SK-N-SH treated with all-trans-retinoic acid at 6 μM for 48 hours (cell line): ENCODE results near the gene MLANA.

Experiments
- ATAC-seq: fragments of 200-7000 bp; cut with Tn5 transposase; 3 replicates; pipeline ENCODE4 v1.9.1; 2020; ENCODE audit warnings: mild to moderate bottlenecking, moderate library complexity
- ARNTL ChIP-seq: fragments of 450-650 bp; formaldehyde crosslinking; IDR thresholded peaks from 2 replicates; pipeline ENCODE4 v1.5.0; 2020; ENCODE audit warnings: low read depth, mild to moderate bottlenecking, moderate library complexity, borderline replicate concordance
- BACH2 ChIP-seq: fragments of 250-450 bp; sonication (Bioruptor Pico); IDR thresholded peaks from 2 replicates; pipeline ENCODE4 v1.9.0; 2021; ENCODE audit warnings: mild to moderate bottlenecking, borderline replicate concordance
- CREB5 ChIP-seq: fragments of 250-450 bp; sonication (Bioruptor Pico); IDR thresholded peaks from 2 replicates; pipeline ENCODE4 v1.5.1; 2020; ENCODE audit warnings: low read depth, mild to moderate bottlenecking, moderate library complexity
- CSDC2 ChIP-seq: fragments of 250-450 bp; sonication (Bioruptor Pico); IDR thresholded peaks from 2 replicates; pipeline ENCODE4 v1.5.0; 2020; ENCODE audit warnings: mild to moderate bottlenecking, moderate library complexity
- CSRNP3 ChIP-seq: fragments of 250-450 bp; sonication (Bioruptor Pico); IDR thresholded peaks from 2 replicates; pipeline ENCODE4 v1.5.1; 2021; ENCODE audit warnings: mild to moderate bottlenecking, moderate library complexity
- ESRRG ChIP-seq: fragments of 250-450 bp; sonication (Bioruptor Pico); IDR thresholded peaks from 2 replicates; pipeline ENCODE4 v1.6.1; 2021; ENCODE audit warnings: mild to moderate bottlenecking
- GLIS3 ChIP-seq: fragments of 250-450 bp; sonication (Bioruptor Pico); IDR thresholded peaks from 2 replicates; pipeline ENCODE4 v1.5.0; 2020; ENCODE audit warnings: mild to moderate bottlenecking, moderate library complexity
- ISL1 ChIP-seq: fragments of 250-450 bp; sonication (Bioruptor Pico); IDR thresholded peaks from 2 replicates; pipeline ENCODE4 v2.1.2; 2022; ENCODE audit warnings: mild to moderate bottlenecking, moderate library complexity
- OSR1 ChIP-seq: fragments of 250-450 bp; sonication (Bioruptor Pico); IDR thresholded peaks from 2 replicates; pipeline ENCODE4 v1.8.0; 2022; ENCODE audit warnings: moderate library complexity, mild to moderate bottlenecking, inconsistent platforms
- POU6F1 ChIP-seq: fragments of 250-450 bp; sonication (Bioruptor Pico); IDR thresholded peaks from 2 replicates; pipeline ENCODE4 v1.8.0; 2021; ENCODE audit warnings: low read depth, mild to moderate bottlenecking, moderate library complexity, borderline replicate concordance
- PPARA ChIP-seq: fragments of 250-450 bp; sonication (Bioruptor Pico); IDR thresholded peaks from 2 replicates; pipeline ENCODE4 v1.5.0; 2020; ENCODE audit warnings: mild to moderate bottlenecking, borderline replicate concordance
- RARB ChIP-seq: fragments of 250-450 bp; sonication (Bioruptor Pico); IDR thresholded peaks from 2 replicates; pipeline ENCODE4 v1.8.0; 2021; ENCODE audit warnings: mild to moderate bottlenecking, moderate library complexity
- SNAI2 ChIP-seq: fragments of 250-450 bp; sonication (Bioruptor Pico); IDR thresholded peaks from 2 replicates; pipeline ENCODE4 v1.5.0; 2020; ENCODE audit warnings: mild to moderate bottlenecking, moderate library complexity
- TCF4 ChIP-seq: fragments of 250-450 bp; sonication (Bioruptor Pico); IDR thresholded peaks from 2 replicates; pipeline ENCODE4 v1.8.0; 2021; ENCODE audit warnings: mild to moderate bottlenecking, moderate library complexity, borderline replicate concordance
- TOX ChIP-seq: fragments of 250-450 bp; sonication (Bioruptor Pico); IDR thresholded peaks from 2 replicates; pipeline ENCODE4 v1.8.0; 2021; ENCODE audit warnings: mild to moderate bottlenecking, moderate library complexity, borderline replicate concordance
- ZC3H10 ChIP-seq: fragments of 250-450 bp; sonication (Bioruptor Pico); IDR thresholded peaks from 2 replicates; pipeline ENCODE4 v1.5.1; 2021; ENCODE audit warnings: mild to moderate bottlenecking, moderate library complexity
- ZFP30 ChIP-seq: fragments of 450-650 bp; formaldehyde crosslinking; IDR thresholded peaks from 2 replicates; pipeline ENCODE4 v1.5.0; 2022; ENCODE audit warnings: mild to moderate bottlenecking, moderate library complexity
- ZNF565 ChIP-seq: fragments of 450-650 bp; formaldehyde crosslinking; conservative IDR thresholded peaks from 2 replicates; pipeline ENCODE4 v1.5.0; 2020; ENCODE audit warnings: low read depth, mild to moderate bottlenecking, moderate library complexity
- ZNF70 ChIP-seq: fragments of 450-650 bp; formaldehyde crosslinking; IDR thresholded peaks from 2 replicates; pipeline ENCODE4 v1.5.0; 2020; ENCODE audit warnings: mild to moderate bottlenecking, moderate library complexity
- ZNF8 ChIP-seq: fragments of 450-650 bp; formaldehyde crosslinking; IDR thresholded peaks from 2 replicates; pipeline ENCODE4 v1.5.0; 2020; ENCODE audit warnings: mild to moderate bottlenecking, moderate library complexity
- TF ChIP-seq, protein P1 (sequence below): fragments of 250-450 bp; sonication (Bioruptor Pico); IDR thresholded peaks from 2 replicates; pipeline ENCODE4 v1.5.0; 2020; ENCODE audit warnings: mild to moderate bottlenecking, moderate library complexity
- TF ChIP-seq, protein P2 (sequence below): fragments of 250-450 bp; sonication (Bioruptor Pico); IDR thresholded peaks from 2 replicates; pipeline ENCODE4 v1.8.0; 2020; ENCODE audit warnings: mild to moderate bottlenecking, moderate library complexity, borderline replicate concordance

Gene MLANA

GRCh38 chr9:5853617-5854016 is 37.1 kb upstream of the MLANA start (continued):
- TF ChIP-seq, protein P1, sequence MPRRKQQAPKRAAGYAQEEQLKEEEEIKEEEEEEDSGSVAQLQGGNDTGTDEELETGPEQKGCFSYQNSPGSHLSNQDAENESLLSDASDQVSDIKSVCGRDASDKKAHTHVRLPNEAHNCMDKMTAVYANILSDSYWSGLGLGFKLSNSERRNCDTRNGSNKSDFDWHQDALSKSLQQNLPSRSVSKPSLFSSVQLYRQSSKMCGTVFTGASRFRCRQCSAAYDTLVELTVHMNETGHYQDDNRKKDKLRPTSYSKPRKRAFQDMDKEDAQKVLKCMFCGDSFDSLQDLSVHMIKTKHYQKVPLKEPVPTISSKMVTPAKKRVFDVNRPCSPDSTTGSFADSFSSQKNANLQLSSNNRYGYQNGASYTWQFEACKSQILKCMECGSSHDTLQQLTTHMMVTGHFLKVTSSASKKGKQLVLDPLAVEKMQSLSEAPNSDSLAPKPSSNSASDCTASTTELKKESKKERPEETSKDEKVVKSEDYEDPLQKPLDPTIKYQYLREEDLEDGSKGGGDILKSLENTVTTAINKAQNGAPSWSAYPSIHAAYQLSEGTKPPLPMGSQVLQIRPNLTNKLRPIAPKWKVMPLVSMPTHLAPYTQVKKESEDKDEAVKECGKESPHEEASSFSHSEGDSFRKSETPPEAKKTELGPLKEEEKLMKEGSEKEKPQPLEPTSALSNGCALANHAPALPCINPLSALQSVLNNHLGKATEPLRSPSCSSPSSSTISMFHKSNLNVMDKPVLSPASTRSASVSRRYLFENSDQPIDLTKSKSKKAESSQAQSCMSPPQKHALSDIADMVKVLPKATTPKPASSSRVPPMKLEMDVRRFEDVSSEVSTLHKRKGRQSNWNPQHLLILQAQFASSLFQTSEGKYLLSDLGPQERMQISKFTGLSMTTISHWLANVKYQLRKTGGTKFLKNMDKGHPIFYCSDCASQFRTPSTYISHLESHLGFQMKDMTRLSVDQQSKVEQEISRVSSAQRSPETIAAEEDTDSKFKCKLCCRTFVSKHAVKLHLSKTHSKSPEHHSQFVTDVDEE (CRISPR knock-in tag): no peak
- TF ChIP-seq TCF4: no peak
- TF ChIP-seq CSRNP3 (CRISPR knock-in tag): no peak
- no peak for TF ChIP-seq PPARA (CRISPR knock-in tag)
- TF ChIP-seq RARB (CRISPR knock-in tag): no peak
- TF ChIP-seq ISL1 (CRISPR knock-in tag): no peak
- no peak for TF ChIP-seq TOX (CRISPR knock-in tag)
- TF ChIP-seq SNAI2 (CRISPR knock-in tag): no peak
- no peak for TF ChIP-seq ZNF8 (CRISPR knock-in tag)

DNA sequence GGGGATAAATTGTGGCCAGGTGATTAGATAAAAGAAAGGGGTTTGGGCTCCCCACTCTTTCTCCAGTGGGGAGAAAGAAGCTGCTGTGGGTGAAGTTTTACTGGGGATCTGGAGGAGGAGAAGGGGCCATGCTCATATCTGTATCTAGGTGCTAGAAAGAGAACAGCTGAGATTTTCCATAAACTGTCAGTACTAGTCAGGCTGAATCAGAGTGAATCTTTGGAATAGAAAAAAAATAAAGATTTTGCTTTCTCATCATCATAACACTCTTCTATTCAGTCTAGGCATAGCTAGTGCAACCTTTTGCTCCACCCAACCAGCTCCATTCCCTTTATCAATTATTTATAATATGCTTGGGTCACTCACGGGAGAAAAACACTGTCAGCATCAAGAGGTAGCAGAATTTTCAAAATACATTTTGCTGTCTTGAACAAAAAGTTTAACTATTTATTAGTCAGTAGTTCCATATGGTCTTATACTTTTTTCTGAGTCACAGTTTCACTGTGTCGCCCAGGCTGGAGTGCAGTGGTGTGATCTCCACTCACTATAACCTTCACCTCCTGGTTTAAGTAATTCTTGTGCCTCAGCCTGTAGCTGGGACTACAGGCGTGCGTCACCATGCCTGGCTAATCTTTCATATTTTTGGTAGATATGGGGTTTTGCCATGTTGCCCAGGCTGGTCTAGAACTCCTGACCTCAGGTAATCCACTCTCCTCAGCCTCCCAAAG is 36.5 kb upstream of the MLANA start:
- no peak for ATAC-seq
- TF ChIP-seq PPARA (CRISPR knock-in tag) (no peak), ISL1 (CRISPR knock-in tag) (no peak), OSR1 (no peak), TOX (CRISPR knock-in tag) (no peak), BACH2 (CRISPR knock-in tag) (no peak), ARNTL (no peak)
- TF ChIP-seq, all 23 proteins: peak for 0

GRCh38 chr9:5857928-5858327 is 32.8 kb upstream of the MLANA start:
- no peak for ATAC-seq
- TF ChIP-seq SNAI2 (CRISPR knock-in tag) (no peak), ZNF70 (CRISPR knock-in tag) (no peak), ARNTL (no peak), ZC3H10 (CRISPR knock-in tag) (no peak), TOX (CRISPR knock-in tag) (no peak), TCF4 (no peak), ZFP30 (CRISPR knock-in tag) (no peak), RARB (CRISPR knock-in tag) (no peak), ISL1 (CRISPR knock-in tag) (no peak), CREB5 (CRISPR knock-in tag) (no peak), GLIS3 (CRISPR knock-in tag) (no peak), POU6F1 (CRISPR knock-in tag) (no peak), CSRNP3 (CRISPR knock-in tag) (no peak), BACH2 (CRISPR knock-in tag) (no peak), ESRRG (CRISPR knock-in tag) (no peak), ZNF565 (no peak), CSDC2 (CRISPR knock-in tag) (no peak), OSR1 (no peak)
- TF ChIP-seq, protein P1 (CRISPR knock-in tag): no peak
- TF ChIP-seq, protein P2, sequence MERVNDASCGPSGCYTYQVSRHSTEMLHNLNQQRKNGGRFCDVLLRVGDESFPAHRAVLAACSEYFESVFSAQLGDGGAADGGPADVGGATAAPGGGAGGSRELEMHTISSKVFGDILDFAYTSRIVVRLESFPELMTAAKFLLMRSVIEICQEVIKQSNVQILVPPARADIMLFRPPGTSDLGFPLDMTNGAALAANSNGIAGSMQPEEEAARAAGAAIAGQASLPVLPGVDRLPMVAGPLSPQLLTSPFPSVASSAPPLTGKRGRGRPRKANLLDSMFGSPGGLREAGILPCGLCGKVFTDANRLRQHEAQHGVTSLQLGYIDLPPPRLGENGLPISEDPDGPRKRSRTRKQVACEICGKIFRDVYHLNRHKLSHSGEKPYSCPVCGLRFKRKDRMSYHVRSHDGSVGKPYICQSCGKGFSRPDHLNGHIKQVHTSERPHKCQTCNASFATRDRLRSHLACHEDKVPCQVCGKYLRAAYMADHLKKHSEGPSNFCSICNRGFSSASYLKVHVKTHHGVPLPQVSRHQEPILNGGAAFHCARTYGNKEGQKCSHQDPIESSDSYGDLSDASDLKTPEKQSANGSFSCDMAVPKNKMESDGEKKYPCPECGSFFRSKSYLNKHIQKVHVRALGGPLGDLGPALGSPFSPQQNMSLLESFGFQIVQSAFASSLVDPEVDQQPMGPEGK (CRISPR knock-in tag): no peak
